Left colon (tissue), 2 donors: ENCODE measurements around the gene NOVA2. TPM values are rescaled to one million over a fixed set of nuclear protein-coding genes. Genes with fewer than 3 reads are reported as not detected.
"Not testable (repeated sequence)": the region's sequence is repeated elsewhere in the genome, so short reads cannot be mapped to it uniquely, and the experiment has no call there.

Experiments used
- ATAC-seq: fragments of 200-7000 bp; cut with Tn5 transposase; one replicate; pipeline ENCODE4 v1.9.1; 2020; ENCODE audit warnings: mild to moderate bottlenecking, moderate library complexity
- DNase-seq, 2 donors: peaks; one replicate each; pipeline ENCODE4 v3.0.0-alpha.2; 2020
- intact Hi-C, 2 donors: fragments of 100-400 bp; cut with DNase I in 1 of 2; cut with micrococcal nuclease in 1 of 2; formaldehyde crosslinking; loops; one replicate each; pipeline versions ENCODE4 v1.11.2 to v1.14.0; 2022; cut with DNase I, micrococcal nuclease
- total RNA-seq, 2 donors: library from RNA; stranded (reverse); fragmentation: NEBNext Ultra II Directional; extraction: Animal tissue kit (Norgen Biotek cat#: 25700); gene quantifications; one replicate each; pipeline ENCODE4 v1.2.1, GENCODE V29; 2021
- donor health status: DM: no; HTN: no; CAD: no.
- donor health status: DM: yes; HTN: yes; CAD: no.

NOVA2 gene
- total RNA-seq, 2 donors from 2014 or later, result 0.79 to 1.2 TPM

DNA sequence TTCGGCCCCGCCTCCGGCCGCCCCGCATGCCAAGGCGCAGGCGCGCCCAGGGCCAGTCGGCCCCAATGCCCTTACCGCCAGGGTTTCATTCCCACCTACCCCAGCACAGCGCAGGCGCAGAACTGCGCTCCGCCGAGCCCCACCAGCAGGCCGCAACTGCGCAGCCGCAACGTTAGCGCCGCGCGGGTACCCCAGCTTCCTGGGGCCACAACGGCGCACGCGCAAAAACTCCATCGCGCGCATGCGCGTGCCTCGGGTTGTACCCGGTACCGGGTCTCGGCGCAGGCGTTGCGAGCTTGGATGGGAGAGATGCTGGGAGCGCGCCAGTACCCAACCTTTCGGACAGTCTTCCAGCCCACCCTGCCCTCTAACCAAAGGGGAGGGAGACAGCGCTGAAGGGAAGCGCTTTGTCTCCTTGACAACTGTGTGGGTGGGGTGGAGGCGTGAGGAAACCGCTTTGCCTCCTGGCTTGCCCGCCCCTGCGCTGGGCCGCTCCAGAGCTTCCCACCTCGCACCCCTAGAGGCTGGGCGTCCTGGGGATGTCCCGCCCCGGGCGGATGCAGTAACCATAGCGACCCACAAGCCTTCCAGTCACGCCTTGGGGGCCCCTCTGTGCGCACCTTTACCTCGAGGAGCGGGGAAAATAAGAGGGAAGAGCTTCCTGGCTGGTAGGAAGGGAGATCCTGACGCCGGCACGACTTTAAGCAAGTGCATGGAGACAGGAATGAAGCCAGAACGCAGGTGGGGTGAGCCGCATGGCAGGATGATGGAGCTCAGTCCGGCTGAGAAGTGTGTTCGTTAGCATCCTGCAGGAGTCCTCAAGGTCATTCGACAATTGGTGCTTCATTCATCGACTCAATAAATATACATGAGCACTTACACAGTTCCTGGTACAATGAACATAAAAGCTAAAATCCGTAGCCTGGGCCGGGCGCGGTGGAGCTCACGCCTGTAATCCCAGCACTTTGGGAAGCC, 70.7 kb downstream of the NOVA2 start:
- intact Hi-C loops, result no loop called here
- DNase-seq, result peak; percentile 97 to 99
- peak; percentile 92 for ATAC-seq

GRCh38 chr19:45901912-45902650, 71.6 kb downstream of the NOVA2 start, which contains the start of gene MYPOP:
Gene MYPOP (minus strand): TSS chr19:45902613. CDS start chr19:45901773, 840 bp downstream.
- DNase-seq (peak in 1 of 2 donors; percentile 29), ATAC-seq (no peak)
- intact Hi-C loops, result no loop called here

- DNase-seq, result peak in 1 of 2 donors; percentile 59
- ATAC-seq, result no peak
- intact Hi-C loops, result no loop called here
Observed at GRCh38 chr19:45901432-45901911, 72.2 kb downstream of the NOVA2 start.

DNA sequence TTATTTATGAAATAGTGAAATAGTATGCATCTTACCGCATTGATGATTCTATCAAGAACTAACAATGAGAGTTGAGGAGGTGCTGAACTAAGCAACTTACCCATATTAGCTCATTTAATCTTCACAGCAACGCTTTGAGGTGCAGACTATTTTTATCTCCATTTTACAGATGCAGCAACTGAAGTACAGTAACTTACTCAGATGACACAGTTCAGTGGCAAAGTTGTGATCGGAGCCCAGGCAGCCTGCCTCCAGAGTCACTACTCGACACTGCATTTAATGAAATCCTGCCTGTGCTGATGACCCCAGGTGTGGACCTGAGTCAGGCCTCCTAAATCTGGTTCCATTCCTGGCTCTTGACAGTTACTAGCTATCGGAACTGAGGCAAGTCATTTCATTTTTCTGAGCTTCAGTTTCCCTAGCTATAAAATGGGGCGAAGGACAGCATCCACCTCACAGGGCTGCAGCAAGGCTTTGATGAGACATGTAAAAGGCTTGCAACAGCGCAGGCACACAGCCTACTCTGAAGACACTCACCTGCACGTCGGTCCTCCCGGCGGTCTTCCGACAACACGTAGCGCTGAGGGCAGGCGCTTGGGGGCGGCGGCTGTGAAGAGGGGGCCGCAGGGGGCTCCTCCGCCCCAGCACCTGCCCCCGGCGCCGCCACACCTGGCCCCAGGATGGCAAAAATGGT, 72.8 kb downstream of the NOVA2 start:
- intact Hi-C loops, result no loop called here
- no peak for DNase-seq

GRCh38 chr19:45899919-45900589, 73.6 kb downstream of the NOVA2 start:
- DNase-seq (no peak), ATAC-seq (no peak)
- intact Hi-C loops, result no loop called here

More for the DNA sequence above, 72.8 kb downstream of the NOVA2 start:
- ATAC-seq, result no peak

DNA sequence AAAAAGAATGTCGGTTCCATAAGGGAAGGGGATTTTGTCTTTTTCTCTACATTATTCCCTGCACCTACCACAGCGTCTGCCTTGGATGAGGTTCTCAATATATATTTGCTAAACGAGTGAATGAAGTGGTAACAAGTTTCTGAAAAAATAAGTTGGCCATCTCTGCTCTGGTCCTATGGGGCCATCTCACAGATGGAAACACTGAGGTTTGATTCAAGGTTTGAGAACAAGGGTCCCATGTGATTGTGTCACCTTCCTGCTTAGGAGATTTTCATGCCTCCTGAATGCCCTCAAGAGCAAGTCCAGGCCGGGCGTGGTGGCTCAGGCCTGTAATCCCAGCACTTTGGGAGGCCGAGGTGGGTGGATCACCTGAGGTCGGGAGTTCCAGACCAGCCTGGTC, 74.4 kb downstream of the NOVA2 start:
- ATAC-seq (no peak), DNase-seq (no peak)
- intact Hi-C loops, result no loop called here

- no peak for ATAC-seq
- no peak for DNase-seq
- intact Hi-C loops, result no loop called here
Observed at GRCh38 chr19:45897261-45897812, 76.3 kb downstream of the NOVA2 start.

DNA sequence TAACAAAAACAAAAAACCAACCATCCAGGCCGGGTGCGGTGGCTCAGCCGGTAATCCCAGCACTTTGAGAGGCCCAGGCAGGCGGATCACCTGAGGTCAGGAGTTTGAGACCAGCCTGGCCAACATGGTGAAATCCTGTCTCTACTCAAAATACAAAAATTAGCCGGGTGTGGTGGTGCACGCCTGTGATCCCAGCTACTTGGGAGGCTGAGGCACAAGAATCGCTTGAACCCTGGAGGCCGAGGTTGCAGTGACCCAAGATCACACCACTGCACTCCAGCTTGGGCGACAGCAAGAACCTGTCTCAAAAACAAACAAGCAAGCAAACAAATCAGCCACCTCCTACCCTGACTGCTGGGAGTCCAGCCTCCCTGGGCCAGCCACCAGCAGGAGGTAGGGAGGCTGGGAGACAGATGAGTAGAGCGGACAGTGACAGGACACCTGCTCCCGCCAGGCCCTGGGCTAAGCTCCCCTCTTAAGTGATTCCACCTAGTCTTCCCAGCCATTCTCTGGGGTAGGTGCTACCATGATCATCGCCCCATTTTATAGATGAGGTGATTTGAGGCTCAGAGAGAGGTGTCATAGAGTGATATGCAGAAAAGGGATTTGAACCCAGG, 77.6 kb downstream of the NOVA2 start:
- ATAC-seq, intact Hi-C loops, DNase-seq: not testable (repeated sequence)

DNA sequence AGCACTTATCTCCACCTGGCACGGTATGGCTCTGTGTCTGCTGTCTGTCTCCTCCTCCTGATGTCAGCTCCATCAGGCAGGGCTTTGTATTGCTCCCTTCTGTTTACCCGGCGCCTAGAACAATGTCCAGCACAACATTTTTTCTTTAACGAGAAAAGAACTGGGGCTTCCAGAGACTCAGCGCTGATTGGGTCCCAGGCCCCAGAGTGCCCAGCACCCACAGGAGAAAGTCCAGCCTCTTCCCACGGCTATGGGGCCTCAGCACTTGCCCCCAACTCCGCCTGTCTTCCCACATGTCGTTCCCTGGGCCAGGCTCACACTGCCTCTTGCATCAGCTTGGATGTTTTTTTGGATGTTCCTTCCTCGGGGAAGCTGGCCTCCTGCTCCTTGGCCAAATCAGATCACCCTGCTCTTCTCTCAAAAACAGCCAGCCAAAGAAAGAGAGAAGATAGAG, 78.1 kb downstream of the NOVA2 start:
- intact Hi-C loops, result no loop called here
- DNase-seq (no peak), ATAC-seq (no peak)

DNA sequence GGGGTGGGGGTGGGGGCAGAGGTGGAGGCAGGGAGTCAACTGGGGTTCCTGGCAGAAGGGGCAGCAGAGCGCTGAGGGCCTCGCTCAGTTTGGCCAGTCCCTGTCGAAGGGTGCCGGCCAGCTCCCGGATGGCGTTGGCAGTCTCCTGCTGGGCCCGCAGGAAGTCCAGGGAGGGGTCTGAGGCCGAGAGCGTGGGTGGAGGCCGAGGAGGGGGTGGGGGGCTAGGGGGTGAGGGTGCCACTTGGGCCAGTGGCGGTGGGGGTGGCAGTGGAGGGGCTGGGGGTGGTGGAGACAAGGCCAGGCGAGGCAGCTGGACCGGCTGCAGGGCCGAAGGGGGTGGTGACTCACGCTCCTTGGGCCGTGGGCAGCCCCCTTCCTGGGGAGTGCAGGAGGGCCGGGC, 82.8 kb downstream of the NOVA2 start:
- ATAC-seq (no peak), DNase-seq (no peak)
- intact Hi-C loops, result no loop called here

GRCh38 chr19:45889210-45889885, 84.3 kb downstream of the NOVA2 start:
- DNase-seq, result no peak
- no peak for ATAC-seq
- intact Hi-C loops, result no loop called here

- DNase-seq, result no peak
- ATAC-seq, result no peak
Observed at GRCh38 chr19:45887200-45887710, 86.4 kb downstream of the NOVA2 start.

DNA sequence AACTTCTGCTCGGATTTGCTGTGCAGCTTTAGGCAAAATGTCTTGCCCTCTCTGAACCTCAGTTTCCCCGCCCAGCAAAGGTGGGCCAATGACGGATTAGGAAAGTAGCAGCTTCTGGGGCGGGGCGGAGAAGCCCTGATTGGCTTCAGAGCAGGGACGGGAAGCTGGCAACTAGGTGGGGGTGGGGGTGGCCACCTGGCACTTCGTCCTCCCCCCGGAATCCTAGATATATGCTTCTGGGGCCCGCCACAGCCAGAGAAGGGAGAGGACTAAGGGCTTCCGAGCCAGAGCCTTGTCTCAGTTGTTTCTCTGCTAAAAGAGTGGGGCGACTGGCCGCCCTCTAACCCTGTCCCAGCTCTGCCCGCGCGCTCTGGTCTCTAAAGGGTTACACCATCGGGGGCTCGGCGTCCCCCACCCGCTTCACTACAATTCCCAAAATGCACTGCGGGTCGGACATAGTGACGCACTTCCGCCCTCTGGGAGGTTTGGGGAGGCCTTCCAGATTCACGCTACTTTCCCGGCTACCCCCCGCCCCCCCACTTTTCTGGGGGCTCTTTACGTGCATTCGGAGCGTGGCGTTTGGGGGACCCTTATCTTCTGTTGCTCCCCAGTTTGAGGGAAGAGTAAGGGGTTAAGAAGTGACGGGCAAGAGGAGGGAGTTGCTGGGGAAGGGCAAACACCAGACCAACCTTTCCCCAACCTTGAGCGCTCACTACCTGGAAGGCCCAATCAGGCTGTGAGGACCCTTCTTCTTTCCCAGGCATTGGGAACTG, 87.1 kb downstream of the NOVA2 start:
- ATAC-seq (peak; percentile 60), DNase-seq (peak; percentile 91 to 92)
- intact Hi-C loops, result no loop called here

More at GRCh38 chr19:45887200-45887710, 86.4 kb downstream of the NOVA2 start:
- intact Hi-C loops, result no loop called here

DNA sequence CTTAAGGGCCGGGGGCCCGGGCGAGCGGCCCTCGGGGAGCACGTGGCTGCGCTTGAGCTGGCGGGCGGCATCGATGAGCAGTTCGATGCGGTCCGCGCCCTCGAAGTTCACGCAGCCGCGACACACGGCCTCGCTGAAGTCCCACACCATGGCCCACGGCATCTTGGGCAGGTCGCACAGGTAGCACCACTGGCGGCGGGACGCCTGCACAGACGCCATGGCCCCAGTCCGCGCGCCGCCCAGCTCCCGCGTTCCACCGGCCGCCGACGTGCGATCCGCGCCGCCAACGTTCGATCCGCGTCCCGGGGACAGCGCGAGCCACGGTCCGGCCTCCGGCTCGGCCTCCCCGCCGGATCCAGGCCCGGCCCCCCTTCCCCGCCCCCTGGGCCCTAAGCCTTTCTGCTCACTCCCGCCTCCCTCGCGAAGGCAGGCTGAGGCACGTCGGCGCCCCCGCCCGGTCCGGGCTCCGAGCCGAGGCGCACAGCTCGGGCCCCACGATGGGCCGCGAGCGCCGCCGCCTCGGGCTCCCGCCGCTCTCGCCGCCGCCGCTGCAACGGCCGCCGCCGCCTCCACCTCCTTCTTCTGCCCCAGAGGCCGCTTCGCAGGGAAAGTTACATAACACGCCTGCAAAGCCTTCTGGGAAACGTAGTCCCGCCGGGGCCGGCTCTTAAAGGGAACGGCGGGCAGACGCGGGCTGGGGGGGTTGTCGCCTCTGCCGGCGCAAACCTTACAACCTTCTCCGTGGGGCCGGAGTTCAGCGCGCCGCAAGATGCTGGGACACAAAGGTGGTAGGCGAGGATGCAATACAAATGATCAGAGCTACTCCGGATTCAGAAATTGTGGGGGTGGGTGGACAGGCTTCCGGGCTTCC, 87.9 kb downstream of the NOVA2 start, which contains the start of gene IRF2BP1:
Gene IRF2BP1, minus strand, starts transcription at position 586 of the 871 bp plus-strand sequence. Its CDS starts 367 bp downstream, at position 219.
- peak; percentile 56 for ATAC-seq
- intact Hi-C loops, result no loop called here

More for the DNA sequence above, 87.9 kb downstream of the NOVA2 start, which contains the start of gene IRF2BP1:
- peak; percentile 93 to 94 for DNase-seq
